ENCODE data around the gene DNER. TPM values are rescaled to one million over a fixed set of nuclear protein-coding genes. Genes with fewer than 3 reads are reported as not detected.
"Not testable (repeated sequence)": the region's sequence is repeated elsewhere in the genome, so short reads cannot be mapped to it uniquely, and the experiment has no call there.

DNER gene
- total and polyA plus RNA-seq, 4 donors = 56.5 to 446 (median 269) TPM

DNA sequence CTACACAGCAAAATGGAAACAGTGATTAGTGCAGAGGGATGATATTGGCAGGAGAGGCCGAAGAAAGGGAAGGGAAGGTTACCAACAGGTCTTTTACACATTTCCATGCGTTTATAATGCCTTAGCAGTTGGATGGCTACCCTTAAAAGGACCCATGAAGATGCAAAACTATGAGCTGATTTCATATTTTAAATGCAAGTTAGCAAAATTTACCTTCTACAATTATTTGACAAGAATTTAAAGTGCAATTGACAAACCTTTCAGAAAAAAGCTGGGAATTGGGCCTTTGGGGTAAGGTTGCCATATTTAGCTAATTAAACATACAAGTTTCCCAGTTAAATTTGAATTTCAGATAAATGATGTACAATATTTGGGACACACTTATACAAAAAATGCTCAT is 13.3 kb downstream of the DNER start:
- peaks cover 3% of the 10 kb centered on the region for H3K36me3 ChIP-seq (ENCODE audit: control insufficient read depth, insufficient read depth, low read length)
- H3K27ac ChIP-seq (ENCODE audit: low read depth, low read length) = no peak overlapping the region
- no peaks in the 10 kb centered on the region for H3K27me3 ChIP-seq (ENCODE audit: control insufficient read depth, insufficient read depth, low read length)
- 80% methylated on average over 1 of the region's 2 CpGs for WGBS (ENCODE audit: insufficient coverage)
- H3K4me3 ChIP-seq (ENCODE audit: low read depth, low read length) = no peak overlapping the region
- peaks cover 12% of the 10 kb centered on the region for H3K4me1 ChIP-seq (ENCODE audit: control insufficient read depth, insufficient read depth, low read length)
- H3K9me3 ChIP-seq (ENCODE audit: control insufficient read depth, insufficient read depth, low read length) = peaks cover 1% of the 10 kb centered on the region
- DNase-seq (ENCODE audit: low read depth in 4 of 6, low spot score in 6 of 6) = no peak

GRCh38 chr2:229695961-229696360 is 18.4 kb downstream of the DNER start:
- peaks cover 15% of the 10 kb centered on the region for H3K4me1 ChIP-seq (ENCODE audit: control insufficient read depth, insufficient read depth, low read length)
- peak in 2 of 6 donors; percentile 31 to 80 for DNase-seq (ENCODE audit: low read depth in 4 of 6, low spot score in 6 of 6)
- H3K27me3 ChIP-seq (ENCODE audit: control insufficient read depth, insufficient read depth, low read length) = no peaks in the 10 kb centered on the region
- H3K36me3 ChIP-seq (ENCODE audit: control insufficient read depth, insufficient read depth, low read length) = no peaks in the 10 kb centered on the region
- H3K9me3 ChIP-seq (ENCODE audit: control insufficient read depth, insufficient read depth, low read length) = no peaks in the 10 kb centered on the region
- H3K4me3 ChIP-seq (ENCODE audit: low read depth, low read length) = no peak overlapping the region
- WGBS (ENCODE audit: insufficient coverage) = no CpG with 5 or more reads among the region's 2 CpGs
- H3K27ac ChIP-seq (ENCODE audit: low read depth, low read length) = no peak overlapping the region

- not testable (repeated sequence) for DNase-seq (ENCODE audit: low read depth in 4 of 6, low spot score in 6 of 6); H3K27me3 ChIP-seq (ENCODE audit: control insufficient read depth, insufficient read depth, low read length); H3K27ac ChIP-seq (ENCODE audit: low read depth, low read length); H3K9me3 ChIP-seq (ENCODE audit: control insufficient read depth, insufficient read depth, low read length); H3K36me3 ChIP-seq (ENCODE audit: control insufficient read depth, insufficient read depth, low read length); H3K4me3 ChIP-seq (ENCODE audit: low read depth, low read length)
- WGBS (ENCODE audit: insufficient coverage) = no CpG with 5 or more reads among the region's 1 CpG
- peaks cover 15% of the 10 kb centered on the region for H3K4me1 ChIP-seq (ENCODE audit: control insufficient read depth, insufficient read depth, low read length)
Measured at GRCh38 chr2:229693845-229694244, 20.5 kb downstream of the DNER start.

- 100% methylated on average over 1 of the region's 2 CpGs for WGBS (ENCODE audit: insufficient coverage)
- Histone ChIP-seq H3K27me3 (ENCODE audit: control insufficient read depth, insufficient read depth, low read length) (no peaks in the 10 kb centered on the region), H3K4me3 (ENCODE audit: low read depth, low read length) (no peak overlapping the region), H3K9me3 (ENCODE audit: control insufficient read depth, insufficient read depth, low read length) (no peaks in the 10 kb centered on the region), H3K4me1 (ENCODE audit: control insufficient read depth, insufficient read depth, low read length) (peaks cover 10% of the 10 kb centered on the region), H3K36me3 (ENCODE audit: control insufficient read depth, insufficient read depth, low read length) (no peaks in the 10 kb centered on the region), H3K27ac (ENCODE audit: low read depth, low read length) (no peak overlapping the region)
- DNase-seq (ENCODE audit: low read depth in 4 of 6, low spot score in 6 of 6) = no peak
Measured at GRCh38 chr2:229691631-229692030, 22.7 kb downstream of the DNER start.

- peak in 1 of 6 donors; percentile 19 for DNase-seq (ENCODE audit: low read depth in 4 of 6, low spot score in 6 of 6)
- Histone ChIP-seq H3K4me3 (ENCODE audit: low read depth, low read length) (no peak overlapping the region), H3K27me3 (ENCODE audit: control insufficient read depth, insufficient read depth, low read length) (no peaks in the 10 kb centered on the region), H3K4me1 (ENCODE audit: control insufficient read depth, insufficient read depth, low read length) (peaks cover 6% of the 10 kb centered on the region), H3K36me3 (ENCODE audit: control insufficient read depth, insufficient read depth, low read length) (no peaks in the 10 kb centered on the region), H3K27ac (ENCODE audit: low read depth, low read length) (no peak overlapping the region), H3K9me3 (ENCODE audit: control insufficient read depth, insufficient read depth, low read length) (no peaks in the 10 kb centered on the region)
- WGBS (ENCODE audit: insufficient coverage) = no CpG with 5 or more reads among the region's 2 CpGs
Measured at GRCh38 chr2:229689307-229689839, 25.0 kb downstream of the DNER start.

DNA sequence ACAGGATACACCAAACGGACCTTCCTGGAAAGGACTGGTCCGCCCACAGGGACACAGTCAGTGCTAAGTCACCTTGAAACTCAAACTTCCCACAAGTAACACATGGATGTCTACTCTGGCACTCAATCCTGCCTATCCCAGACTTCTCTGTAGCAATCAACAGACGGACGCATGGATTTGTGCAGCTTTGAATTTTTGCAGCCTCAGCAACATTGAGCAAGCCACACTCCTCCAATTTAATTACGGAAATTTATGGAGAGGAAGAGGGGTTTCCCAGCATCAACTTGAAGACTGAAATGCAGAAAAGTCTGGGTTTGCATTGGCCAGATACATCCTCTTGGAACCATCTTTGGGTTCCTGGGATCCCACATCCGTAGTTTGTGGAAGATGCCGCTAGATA is 26.2 kb downstream of the DNER start:
- no peak overlapping the region for H3K27ac ChIP-seq (ENCODE audit: low read depth, low read length)
- peaks cover 6% of the 10 kb centered on the region for H3K4me1 ChIP-seq (ENCODE audit: control insufficient read depth, insufficient read depth, low read length)
- H3K27me3 ChIP-seq (ENCODE audit: control insufficient read depth, insufficient read depth, low read length) = no peaks in the 10 kb centered on the region
- WGBS (ENCODE audit: insufficient coverage) = 89% methylated on average over 5 of the region's 7 CpGs
- H3K36me3 ChIP-seq (ENCODE audit: control insufficient read depth, insufficient read depth, low read length) = no peaks in the 10 kb centered on the region
- no peak for DNase-seq (ENCODE audit: low read depth in 4 of 6, low spot score in 6 of 6)
- H3K4me3 ChIP-seq (ENCODE audit: low read depth, low read length) = no peak overlapping the region
- H3K9me3 ChIP-seq (ENCODE audit: control insufficient read depth, insufficient read depth, low read length) = no peaks in the 10 kb centered on the region

DNA sequence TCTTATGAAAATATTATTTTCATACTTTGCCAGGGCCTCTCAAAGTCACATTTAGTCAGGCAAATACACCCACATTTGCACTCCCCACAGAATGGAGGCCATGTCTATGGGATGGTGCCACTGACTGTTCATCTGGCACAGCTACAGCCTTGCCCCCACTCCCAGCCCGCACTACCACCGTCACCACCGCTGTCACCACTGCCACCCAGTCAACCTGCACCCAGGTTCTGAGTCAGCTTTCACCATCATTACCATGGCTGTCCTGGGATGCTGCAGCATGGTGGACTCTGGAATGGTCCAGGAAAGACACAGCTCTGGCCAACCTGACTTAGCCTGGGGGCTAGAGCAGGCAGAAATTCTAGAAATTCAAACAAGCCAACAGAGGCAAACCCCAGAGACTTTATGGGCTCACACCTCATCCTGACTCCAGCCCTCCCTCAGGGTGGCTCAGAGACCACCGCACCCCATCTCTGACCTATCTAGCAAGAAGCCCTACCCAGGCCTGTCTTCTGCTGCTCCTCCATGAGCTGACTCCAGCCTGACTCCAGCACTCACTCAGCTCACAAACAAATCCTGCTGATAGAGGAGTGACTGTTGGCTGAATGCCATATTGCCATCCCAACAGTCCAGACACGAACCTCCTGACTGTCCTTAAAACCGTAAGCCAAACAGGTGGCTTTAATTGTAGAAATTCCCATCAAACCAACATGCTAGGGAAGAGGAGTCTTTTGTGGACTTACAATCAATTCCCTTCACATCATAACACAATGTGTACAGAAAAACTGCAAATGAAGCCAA is 28.0 kb downstream of the DNER start:
- no peaks in the 10 kb centered on the region for H3K36me3 ChIP-seq (ENCODE audit: control insufficient read depth, insufficient read depth, low read length)
- 98% methylated on average over 4 of the region's 6 CpGs for WGBS (ENCODE audit: insufficient coverage)
- no peak overlapping the region for H3K4me3 ChIP-seq (ENCODE audit: low read depth, low read length)
- peaks cover 6% of the 10 kb centered on the region for H3K4me1 ChIP-seq (ENCODE audit: control insufficient read depth, insufficient read depth, low read length)
- H3K27ac ChIP-seq (ENCODE audit: low read depth, low read length) = no peak overlapping the region
- H3K27me3 ChIP-seq (ENCODE audit: control insufficient read depth, insufficient read depth, low read length) = no peaks in the 10 kb centered on the region
- no peaks in the 10 kb centered on the region for H3K9me3 ChIP-seq (ENCODE audit: control insufficient read depth, insufficient read depth, low read length)
- peak in 2 of 6 donors; percentile 28 to 37 for DNase-seq (ENCODE audit: low read depth in 4 of 6, low spot score in 6 of 6)

- DNase-seq (ENCODE audit: low read depth in 4 of 6, low spot score in 6 of 6) = peak in 1 of 6 donors; percentile 24
- H3K4me3 ChIP-seq (ENCODE audit: low read depth, low read length) = no peak overlapping the region
- peaks cover 6% of the 10 kb centered on the region for H3K4me1 ChIP-seq (ENCODE audit: control insufficient read depth, insufficient read depth, low read length)
- no peaks in the 10 kb centered on the region for H3K27me3 ChIP-seq (ENCODE audit: control insufficient read depth, insufficient read depth, low read length)
- no peaks in the 10 kb centered on the region for H3K9me3 ChIP-seq (ENCODE audit: control insufficient read depth, insufficient read depth, low read length)
- WGBS (ENCODE audit: insufficient coverage) = 92% methylated on average over 2 of the region's 6 CpGs
- H3K36me3 ChIP-seq (ENCODE audit: control insufficient read depth, insufficient read depth, low read length) = no peaks in the 10 kb centered on the region
- no peak overlapping the region for H3K27ac ChIP-seq (ENCODE audit: low read depth, low read length)
Measured at GRCh38 chr2:229684942-229685562, 29.3 kb downstream of the DNER start.

- Histone ChIP-seq H3K4me3 (ENCODE audit: low read depth, low read length) (no peak overlapping the region), H3K36me3 (ENCODE audit: control insufficient read depth, insufficient read depth, low read length) (peaks cover 3% of the 10 kb centered on the region), H3K27me3 (ENCODE audit: control insufficient read depth, insufficient read depth, low read length) (no peaks in the 10 kb centered on the region), H3K9me3 (ENCODE audit: control insufficient read depth, insufficient read depth, low read length) (no peaks in the 10 kb centered on the region), H3K27ac (ENCODE audit: low read depth, low read length) (no peak overlapping the region), H3K4me1 (ENCODE audit: control insufficient read depth, insufficient read depth, low read length) (peaks cover 8% of the 10 kb centered on the region)
- no peak for DNase-seq (ENCODE audit: low read depth in 4 of 6, low spot score in 6 of 6)
- 61% methylated on average over 4 of the region's 4 CpGs for WGBS (ENCODE audit: insufficient coverage)
Measured at GRCh38 chr2:229679393-229680125, 34.8 kb downstream of the DNER start.

All from spinal cord (tissue), 10 donors.